HUDEP-2 (cell line): ENCODE results near the gene SMAD7.

ENCODE experiments used
- DNase-seq, 76 experiments: peaks; one replicate each; lab custom pipeline; 2025; ENCODE audit not compliant: unreplicated experiment in 76 of 76; lab: John Stamatoyannopoulos, UW

The SMAD7 gene

DNA sequence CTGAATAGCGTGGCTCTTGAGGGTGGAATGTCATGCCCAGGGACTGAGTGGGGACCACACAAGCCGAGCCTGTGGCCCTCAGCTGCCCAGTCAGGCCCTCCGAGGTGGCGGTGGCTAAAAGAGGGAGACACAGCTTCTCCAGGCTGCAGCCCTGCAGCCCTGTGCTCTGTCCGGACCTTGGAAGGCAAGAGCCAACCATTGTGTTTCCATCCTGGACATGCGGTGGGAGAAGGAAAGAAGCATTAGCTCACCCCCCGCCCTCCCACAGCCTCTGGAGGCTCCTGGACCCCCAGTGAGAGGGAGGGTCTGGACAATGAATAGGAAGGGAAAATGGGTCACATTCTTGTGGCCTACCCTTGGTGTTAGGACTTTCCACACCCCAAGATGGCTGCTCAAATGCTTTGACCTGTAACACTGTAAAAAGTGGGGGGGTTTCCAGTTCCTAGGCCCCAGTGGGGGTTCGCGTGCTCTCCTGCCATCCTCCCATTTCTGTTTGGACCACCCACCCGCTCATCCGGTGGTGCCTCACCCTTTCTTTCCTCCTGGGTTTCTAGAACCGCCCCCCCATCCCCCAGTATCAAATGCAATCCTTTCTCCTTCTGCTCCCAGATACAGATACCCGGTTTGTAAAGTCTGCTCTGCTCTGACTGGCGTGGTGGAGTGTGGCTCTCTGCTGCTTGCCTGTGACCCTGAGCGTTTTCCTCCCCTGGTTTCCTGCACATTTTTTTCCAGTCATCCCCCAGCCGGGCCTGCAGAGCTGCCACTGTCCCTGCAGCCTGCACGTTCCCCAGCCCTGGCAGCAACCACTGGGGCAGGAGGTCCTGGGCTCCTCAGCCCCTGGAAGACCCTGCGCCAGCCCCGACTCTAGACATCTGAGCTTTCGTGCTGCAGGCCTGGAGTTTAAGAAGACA is 36.3 kb upstream of the SMAD7 start:
- DNase-seq, result no peak

DNA sequence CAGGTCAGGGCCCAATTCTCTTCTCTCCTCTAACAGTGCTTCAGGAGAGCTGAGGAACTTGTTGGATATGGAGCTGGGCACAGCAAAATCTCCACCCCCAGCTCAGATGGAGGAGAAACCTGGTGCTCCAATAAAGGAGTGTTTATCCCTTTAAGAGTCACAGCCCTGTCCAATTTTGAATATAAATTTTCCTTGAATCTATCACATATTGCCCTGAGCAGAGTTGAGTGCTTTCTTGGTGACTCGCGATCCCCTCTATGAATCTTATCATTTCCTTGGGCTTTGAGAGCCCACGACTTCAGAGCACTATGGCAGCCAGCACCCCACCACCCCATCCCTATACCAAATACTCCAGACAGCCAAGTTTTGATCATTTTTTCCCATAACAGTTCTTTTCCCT is 34.4 kb upstream of the SMAD7 start:
- no peak for DNase-seq

DNA sequence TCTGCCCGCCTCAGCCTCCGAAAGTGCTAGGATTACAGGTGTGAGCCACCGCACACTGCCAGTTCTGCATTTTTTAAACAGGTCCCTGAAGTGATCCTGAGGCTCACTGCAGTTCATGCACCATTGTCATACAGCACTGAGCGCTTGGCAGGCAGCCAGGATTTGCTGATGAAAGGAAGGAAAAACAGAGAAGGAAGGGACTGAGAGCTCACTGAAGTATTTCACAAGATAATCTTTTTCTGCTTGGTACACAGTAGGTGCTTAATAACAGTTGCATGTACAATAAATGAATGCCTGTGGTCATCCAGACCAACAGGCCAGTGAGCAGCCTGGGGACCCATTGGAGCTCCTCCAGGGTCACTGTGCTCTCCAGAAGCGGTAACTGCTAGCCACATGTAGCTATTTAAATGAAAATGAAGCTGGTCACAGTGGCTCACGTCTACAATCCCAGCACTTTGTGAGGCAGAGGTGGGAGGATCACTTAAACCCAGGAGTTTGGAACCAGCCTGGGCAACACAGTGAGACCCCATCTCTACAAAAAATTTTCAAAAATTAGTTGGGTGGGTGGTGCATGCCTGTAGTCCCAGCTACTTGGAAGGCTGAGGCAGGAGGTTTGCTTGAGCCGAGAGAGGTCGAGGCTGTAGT is 33.1 kb upstream of the SMAD7 start:
- DNase-seq, result peak in 10 of 76 experiments; percentile 8 to 29 (median 18)

DNA sequence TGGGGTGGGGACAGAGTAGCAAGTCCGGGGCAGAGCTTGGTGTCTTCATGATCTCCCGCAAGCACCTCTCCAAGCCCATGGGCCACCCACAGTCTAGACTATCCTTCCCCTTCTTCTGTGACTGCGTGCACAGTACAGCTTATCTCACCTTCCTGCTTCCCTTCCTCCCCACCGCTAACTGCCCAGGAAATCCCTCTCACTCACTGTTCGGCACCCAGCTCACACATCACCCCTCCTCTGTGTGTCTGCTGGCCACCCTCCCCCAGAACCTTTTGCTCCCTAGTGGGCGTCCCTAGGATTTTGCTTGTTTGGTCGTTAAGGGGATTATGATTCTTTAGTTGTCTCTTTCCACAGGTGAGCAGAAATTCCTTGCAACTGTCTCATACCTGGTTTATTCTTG is 31.5 kb upstream of the SMAD7 start:
- DNase-seq, result no peak

DNA sequence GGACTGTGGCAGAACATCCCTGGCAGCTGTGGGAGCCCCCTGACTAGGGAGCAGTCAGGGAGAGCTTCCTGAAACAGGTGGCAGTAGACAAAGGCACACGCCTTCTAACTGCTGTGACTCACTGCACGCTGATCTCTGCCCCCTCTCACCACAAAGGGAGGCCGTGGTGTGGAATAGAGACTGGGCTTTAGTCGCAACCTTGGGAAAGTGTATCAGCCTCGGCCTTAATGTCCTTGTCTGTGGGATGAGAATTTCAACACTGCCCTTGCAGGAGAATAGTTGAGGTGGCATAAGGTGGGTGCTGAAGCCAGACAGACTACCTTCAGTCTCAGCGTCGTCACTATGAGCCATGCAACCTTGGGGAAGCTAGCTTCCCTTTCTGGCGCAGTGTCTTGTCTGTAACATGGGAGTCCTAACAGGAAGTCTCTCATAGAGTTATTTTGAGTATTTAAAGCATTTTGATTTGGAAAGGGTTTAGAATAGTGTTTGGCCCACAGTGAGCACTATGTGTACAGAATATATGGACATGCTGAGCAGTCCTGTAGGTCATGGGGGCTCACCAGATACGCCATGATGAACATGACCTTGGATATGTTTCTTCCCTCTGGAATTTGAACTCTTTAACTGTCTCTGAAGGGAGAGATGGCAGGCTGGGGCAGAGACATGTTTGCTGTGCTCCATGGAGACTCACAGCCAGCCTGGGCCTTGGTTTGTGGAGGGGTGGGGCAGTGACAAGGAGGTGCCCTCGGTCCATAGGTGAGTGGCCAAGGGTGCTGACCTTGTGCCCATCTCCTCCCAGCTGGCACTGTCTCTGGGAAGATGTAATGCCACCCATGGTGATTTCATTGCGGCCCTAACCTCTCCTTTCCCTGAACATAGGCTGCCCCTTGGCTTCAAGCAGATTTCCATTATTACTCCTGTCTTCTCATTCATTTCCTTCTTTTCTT is 29.5 kb upstream of the SMAD7 start:
- DNase-seq, result no peak

DNA sequence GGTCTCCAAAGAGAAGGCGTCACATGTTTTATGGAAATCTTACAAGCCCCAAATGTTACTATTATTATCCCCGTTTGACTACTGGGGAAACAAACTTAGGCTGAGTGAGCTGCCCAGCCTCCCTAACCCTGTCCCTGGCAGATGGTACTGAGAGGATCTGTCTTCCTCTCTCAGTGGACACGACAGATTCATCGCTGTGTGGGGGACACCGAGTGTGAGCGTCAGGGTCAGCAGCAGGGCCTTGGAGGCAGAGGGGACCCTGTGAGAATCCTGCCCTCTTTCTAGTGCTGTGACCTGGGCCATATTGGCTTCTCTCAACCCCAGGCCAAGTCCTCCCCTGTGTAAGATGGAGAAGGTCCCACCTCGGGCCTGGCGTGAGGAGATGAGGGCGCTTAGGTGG is 27.1 kb upstream of the SMAD7 start:
- DNase-seq, result no peak

DNA sequence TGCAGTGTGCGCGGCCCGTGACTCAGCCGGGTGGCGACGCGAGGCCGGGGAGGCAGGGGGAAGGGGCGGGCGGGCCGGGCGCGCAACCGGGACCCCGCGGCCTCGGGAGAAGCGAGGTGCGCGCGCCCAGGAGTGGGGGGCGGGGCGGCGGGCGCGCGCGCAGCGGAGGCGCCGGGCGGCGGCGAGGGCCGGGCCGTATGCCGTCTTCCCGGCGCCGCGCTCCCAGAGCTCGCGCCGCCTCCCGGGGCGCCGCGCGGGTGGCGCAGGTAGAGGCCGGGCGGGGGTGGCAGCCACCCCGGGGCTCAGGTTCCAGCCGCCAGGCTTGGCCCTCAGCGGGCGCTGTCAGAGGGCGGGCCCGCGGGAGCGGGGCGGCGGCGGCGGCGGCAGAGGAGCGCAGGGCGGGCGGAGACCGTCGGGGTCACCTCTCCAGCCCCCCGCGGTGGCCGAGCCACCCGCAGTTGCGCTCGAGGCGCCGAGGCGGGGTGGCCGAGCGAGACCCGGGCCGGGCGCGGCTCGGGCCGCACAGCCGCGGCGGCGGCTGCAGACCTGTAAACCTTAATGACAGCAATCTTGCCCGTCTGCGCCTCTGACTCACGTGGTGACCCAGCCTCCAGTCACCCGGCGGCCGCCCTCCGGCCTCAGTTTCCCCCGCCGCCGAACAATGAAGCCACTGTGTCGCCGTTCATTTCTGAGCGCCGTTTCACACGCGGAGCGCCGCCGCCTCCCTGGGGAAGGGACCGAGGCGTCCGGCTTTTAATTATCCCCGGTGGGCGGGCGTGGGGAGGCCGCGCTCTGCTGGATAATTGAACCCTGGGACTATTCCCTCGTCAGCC is 25.3 kb upstream of the SMAD7 start:
- DNase-seq, result no peak

DNA sequence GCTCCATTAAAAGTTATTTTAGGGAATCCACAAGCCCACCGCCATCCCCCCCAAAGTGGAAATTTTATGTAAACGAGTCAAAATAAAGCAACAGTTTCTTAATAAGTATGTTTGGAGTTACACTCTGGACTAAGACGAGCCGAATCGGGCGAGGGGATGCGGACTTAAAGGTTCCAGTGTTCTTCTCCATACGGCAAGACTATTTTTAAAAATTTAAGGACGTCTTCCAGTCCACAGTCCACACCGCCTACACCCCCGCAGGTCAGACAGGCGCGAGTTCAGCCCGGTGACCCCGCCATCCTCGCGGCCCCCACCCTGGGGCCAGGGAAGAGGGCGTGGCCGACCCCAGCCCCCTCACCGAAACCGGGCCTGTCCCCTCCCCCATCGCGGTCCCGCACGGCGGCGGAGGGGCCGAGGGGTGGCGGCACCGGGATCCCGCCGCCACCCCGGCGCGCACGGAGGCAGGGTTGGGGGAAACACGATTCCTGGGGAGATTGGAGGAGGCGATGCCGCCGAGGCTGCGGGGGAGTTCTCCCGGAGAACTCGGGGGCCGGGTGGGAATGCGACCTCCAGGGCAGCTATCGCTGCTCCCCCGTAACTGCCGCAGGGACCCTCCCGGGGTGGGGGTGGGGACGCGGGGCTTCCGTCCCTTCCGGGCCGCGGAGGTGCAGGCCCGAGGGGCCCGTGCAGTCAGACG is 24.5 kb upstream of the SMAD7 start:
- no peak for DNase-seq

DNA sequence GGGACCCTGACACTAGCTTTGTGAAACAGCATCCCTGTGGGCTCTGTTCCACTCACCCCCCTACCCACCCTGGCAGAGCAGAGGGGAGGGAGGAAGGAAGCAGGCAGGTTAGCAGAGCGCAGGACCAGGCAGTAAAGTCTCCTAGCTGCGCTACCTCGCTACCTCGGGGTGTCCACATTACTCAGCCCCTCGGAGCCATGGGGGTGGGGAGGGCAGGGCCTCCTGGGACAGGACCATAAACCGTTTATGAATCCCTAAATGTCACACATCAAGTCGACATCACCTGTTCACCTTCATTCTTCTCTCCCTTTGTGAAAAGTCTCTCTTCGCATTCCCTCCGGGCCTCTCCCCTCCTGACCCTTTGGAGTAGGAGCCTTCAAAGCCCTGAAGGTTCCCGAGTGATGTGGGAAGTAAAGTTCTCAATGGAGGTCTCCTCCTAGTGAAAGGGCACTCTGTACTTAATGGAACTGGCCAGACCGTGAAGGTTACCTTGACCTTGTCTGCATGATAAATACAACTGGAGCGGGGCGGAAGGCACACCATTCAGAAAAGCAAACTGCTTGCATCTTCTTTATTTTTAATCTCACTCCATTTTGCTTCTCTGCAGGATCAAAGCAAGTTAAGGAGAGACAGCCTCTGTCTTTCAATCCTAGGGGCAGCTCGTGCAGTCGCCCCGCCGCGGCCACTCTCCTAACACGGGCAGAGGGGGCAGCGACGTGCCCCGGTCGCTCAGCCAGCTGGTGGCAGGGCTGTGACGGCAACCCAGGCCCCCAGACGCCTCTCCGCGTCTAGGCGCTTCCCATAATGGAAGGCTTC is 23.7 kb upstream of the SMAD7 start:
- no peak for DNase-seq

DNA sequence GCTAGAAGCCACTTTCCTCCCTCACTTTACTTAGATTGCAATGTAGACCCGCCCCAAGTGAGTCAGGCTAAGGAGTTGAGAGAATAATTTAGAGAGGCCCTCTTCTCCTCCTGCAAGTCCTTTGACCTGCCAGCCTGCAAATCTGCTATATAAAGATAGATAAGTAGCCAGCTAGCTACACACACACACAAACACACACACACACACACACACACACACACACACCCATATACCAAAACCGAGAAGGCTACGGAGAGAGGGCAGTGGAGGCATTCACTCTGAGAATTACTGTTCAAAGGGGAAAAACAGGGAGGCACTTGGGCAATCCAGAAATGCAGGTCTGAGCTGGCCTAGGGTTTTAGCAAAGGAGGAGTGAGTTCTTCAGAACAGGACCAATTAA is 23.0 kb upstream of the SMAD7 start:
- peak in 10 of 76 experiments; percentile 1 to 56 (median 38) for DNase-seq

DNA sequence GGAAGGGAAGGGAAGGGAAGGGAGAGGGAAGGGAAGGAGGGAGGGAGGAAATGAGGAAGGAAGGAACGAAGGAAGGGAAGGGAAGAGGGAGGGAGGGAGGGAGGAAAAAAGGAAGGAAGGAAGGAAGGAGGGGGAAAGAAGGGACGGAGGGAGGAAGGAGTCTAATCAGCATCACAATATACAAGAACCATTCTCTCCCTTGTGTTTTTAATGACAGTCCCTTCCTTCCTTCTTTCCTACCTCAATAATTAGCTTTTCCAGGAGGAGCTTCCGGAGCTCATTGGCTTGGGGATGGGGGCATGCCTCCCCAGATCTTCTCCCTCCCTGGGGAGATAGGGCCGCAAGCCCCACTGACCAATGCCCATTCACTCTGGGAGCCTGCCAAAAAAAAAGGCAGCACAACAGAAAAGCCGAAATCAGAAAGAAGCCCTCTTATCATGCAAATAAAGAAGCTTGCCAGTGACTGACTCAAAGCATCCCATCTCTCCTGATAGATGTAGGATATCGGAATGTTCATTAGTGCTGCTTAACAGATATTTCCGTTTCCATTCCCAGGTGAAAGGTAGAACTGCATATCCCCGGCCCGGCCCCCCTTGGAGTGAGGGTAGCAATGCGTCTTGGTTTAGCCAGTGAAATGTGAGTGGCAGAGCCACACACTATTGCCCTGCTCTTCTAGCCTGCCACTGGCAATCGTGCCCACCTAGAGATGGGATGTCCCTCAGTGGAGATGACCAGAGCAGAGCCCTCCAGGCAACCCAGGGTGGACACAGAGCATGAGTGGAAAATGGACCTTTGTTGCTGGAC is 17.8 kb upstream of the SMAD7 start:
- no peak for DNase-seq

DNA sequence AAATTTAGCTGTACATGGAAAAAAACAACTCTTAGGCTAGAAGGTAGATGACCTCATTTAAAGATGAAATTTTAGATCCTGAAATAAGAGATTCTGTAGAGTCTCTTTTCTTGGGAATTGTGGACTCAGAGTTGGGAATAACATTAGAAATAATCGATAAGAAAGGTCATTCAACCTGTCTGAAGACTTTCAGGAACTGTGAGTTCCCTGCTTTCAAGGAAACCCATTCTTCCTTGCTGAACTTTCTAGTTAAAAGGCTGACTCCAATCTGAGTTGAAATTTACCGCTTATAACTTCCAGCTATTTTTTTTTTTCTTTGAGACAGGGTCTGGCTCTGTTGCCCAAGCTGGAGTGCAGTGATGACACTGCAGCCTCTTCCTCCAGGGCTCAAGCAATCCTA is 16.8 kb upstream of the SMAD7 start:
- DNase-seq, result no peak

DNA sequence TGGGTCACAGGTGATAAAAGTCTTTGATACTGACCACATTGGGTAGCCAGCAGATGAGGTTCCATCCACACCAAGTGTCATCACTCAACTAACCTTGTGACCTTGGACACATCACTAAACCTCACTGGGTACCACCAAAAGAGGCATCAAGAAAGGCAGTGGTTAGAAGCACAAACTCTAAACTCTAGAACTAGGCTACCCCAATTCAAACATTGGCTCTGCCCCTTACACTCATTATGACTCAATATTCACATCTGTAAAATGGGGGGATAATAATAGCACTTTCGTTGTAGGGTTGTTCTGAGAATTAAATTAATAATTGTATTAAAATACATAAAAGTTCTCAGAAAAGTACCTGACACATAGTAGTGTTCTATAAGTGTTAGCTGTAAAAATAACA is 15.8 kb upstream of the SMAD7 start:
- no peak for DNase-seq

DNA sequence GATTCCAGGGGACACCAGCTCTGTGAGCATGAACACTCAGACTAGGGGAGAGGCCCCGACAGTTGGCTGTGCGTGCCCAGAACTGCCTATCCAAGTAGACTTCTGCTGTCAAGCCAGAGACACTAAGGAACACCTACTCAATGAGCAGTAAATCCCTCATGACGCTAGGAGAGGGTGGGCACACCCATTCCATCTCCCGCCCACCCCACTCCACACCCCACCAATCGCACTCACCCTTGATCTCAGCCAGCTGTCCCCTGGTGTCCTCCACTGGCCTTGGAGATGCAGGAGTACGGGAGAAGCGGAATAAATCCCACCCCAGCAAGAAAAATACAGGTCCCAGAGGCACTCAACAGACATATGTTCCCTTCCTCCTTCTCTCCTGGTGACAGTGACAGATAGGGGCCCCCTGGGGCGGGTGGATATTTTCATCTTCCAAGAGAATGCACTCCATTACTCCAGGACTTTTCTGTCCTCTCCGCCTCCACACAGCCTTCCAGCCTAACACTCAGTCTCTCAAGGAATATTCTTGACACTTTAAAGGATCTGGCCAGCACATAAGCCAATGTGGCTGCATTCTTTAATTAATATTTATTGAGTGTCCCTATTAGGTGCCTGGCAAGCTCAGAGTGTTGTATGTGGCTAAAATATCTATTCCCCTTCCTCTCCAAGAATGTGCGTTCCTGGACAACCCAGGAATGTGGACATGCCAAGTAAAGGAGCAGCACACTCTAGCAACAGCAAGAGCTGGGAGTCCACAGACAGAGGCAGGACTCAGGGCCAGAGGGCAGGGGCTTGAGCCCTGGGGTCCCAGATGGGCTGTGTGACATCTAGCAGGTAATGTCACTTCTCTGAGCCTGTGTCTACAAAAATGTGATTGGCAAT is 13.1 kb upstream of the SMAD7 start:
- DNase-seq, result no peak

DNA sequence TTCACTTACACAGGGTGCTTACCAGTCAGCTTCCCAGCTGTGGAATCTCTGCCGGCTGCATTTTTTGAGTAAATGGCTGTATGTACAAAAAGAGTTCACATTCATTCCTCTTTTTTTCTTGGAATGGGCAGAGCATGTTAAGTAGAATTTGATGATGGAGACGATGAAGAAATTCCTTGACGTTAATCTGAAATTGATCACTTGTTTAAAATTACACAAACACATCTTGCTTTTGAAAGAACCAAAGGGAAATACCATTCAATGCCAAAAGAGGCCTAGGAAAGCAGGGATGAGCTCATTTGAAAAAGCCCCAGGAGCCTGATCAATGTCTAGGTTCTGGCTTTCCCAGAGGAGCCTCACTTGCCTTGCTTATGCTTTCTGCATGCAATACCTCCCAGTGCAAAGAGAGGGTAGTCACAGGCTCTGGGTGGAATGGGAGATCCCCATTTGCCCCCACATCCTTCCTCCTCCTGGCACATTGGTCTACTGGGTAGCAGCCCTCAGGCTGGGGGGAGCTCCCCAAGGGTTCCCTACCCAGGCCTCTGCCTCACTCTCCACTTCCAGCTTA is 12.3 kb upstream of the SMAD7 start:
- DNase-seq, result no peak

DNA sequence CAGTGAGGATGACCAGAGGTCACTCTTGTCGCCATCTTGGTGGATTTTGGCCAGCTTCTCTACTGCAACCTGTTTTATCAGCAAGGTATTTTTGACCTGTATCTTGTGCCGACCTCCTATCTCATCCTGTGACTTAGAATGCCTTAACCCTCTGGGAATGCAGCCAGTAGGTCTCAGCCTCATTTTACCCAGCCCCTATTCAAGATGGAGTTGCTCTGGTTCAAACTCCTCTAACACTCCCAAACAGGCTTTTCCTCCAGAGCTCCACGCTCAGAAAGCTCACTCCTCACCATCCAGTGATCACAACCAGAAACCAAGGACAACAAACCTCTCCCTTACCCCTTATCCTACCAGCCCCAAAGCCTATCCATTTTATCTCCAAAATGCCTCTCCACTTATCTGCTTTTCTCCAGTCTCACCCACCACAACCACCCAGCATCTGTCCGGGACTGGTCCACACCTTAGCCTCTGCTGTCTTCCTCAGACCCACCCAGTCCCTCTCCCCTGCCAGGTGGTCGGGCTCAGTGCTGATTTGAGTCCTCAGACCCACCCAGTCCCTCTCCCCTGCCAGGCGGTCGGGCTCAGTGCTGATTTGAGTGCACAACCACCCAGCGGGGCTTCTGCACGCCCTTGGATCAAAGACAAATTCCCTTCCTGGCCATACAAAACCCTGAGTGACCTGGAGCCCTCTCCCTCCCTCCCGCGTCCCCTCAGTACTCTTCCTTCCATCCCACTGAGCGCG is 11.7 kb upstream of the SMAD7 start:
- DNase-seq, result no peak
